IMR-90 (cell line): ENCODE measurements around the gene ZFYVE21.

Source experiments
- BHLHE40 ChIP-seq: fragments of 150-350 bp; IDR thresholded peaks from 2 replicates; pipeline ENCODE4 v1.6.1; 2016; ENCODE audit warnings: mild to moderate bottlenecking, low read depth, low read length
- CEBPB ChIP-seq: IDR thresholded peaks from 2 replicates; pipeline ENCODE4 v1.6.1; 2012; ENCODE audit warnings: low read depth, low read length, improper control_type of control experiment
- CTCF ChIP-seq: conservative IDR thresholded peaks from 2 replicates; pipeline ENCODE4 v1.5.1; 2012; ENCODE audit warnings: mild to moderate bottlenecking, low read depth, low read length, improper control_type of control experiment
- NFE2L2 ChIP-seq: fragments of 150-350 bp; IDR thresholded peaks from 2 replicates; pipeline ENCODE4 v1.6.1; 2016; ENCODE audit warnings: low read depth, mild to moderate bottlenecking, low read length
- POLR2A ChIP-seq: IDR thresholded peaks from 2 replicates; pipeline ENCODE4 v1.6.1; 2012; ENCODE audit warnings: mild to moderate bottlenecking, low read depth, low read length
- RAD21 ChIP-seq: IDR thresholded peaks from 2 replicates; pipeline ENCODE4 v1.6.1; 2012; ENCODE audit warnings: low read length, improper control_type of control experiment
- RCOR1 ChIP-seq: IDR thresholded peaks from 2 replicates; pipeline ENCODE4 v1.6.1; 2012; ENCODE audit warnings: mild to moderate bottlenecking, low read length, improper control_type of control experiment; ENCODE audit not compliant: insufficient replicate concordance
- RFX5 ChIP-seq: IDR thresholded peaks from 2 replicates; pipeline ENCODE4 v1.8.0; 2012; ENCODE audit warnings: low read depth, mild to moderate bottlenecking, low read length, moderate library complexity

GRCh38 chr14:103702497-103703432, 12.8 kb upstream of the ZFYVE21 start:
- no peak for TF ChIP-seq CTCF
- no peak for TF ChIP-seq BHLHE40
- TF ChIP-seq RAD21 = no peak
- TF ChIP-seq CEBPB = no peak
- no peak for TF ChIP-seq POLR2A
- TF ChIP-seq RCOR1 = no peak
- no peak for TF ChIP-seq NFE2L2
- TF ChIP-seq RFX5 = no peak
